H7 (cell line): ENCODE results near the gene MYCL. TPM values are rescaled to one million over a fixed set of nuclear protein-coding genes. Genes with fewer than 3 reads are reported as not detected.

Experiments used
- DNase-seq: peaks from one replicate; pipeline ENCODE4 v3.0.0; 2012
- H3K27me3 ChIP-seq: 2 replicates; pipeline ENCODE4 v1.6.0; 2011; ENCODE audit warnings: mild to moderate bottlenecking, low read length; ENCODE audit not compliant: control insufficient read depth, insufficient read depth
- H3K36me3 ChIP-seq: replicated peaks from 2 replicates; pipeline ENCODE4 v1.5.1; 2011; ENCODE audit warnings: low read length; ENCODE audit not compliant: control insufficient read depth, insufficient read depth
- H3K4me3 ChIP-seq: 2 replicates; pipeline ENCODE4 v1.5.1; 2011; ENCODE audit warnings: low read depth, mild to moderate bottlenecking, control low read depth, low read length, moderate library complexity; ENCODE audit not compliant: insufficient read depth
- total RNA-seq: library from RNA; depleted of rRNA; stranded (reverse); fragments of >200 nt; shearing (Covaris generic); gene quantifications from 2 replicates; pipeline ENCODE4 v1.2.3, GENCODE V29; 2014

MYCL gene
- total RNA-seq, 1 experiment from 2014 or later: 49.0 TPM

GRCh38 chr1:39859859-39860812, 41.6 kb downstream of the MYCL start:
- DNase-seq: no peak
- H3K27me3 ChIP-seq: no peaks in the 10 kb centered on the region
- no peak overlapping the region for H3K4me3 ChIP-seq
- H3K36me3 ChIP-seq: no peaks in the 10 kb centered on the region; the same call in 1 of the 2 replicates

- Histone ChIP-seq H3K4me3 (no peak overlapping the region), H3K27me3 (no peaks in the 10 kb centered on the region), H3K36me3 (no peaks in the 10 kb centered on the region)
- no peak for DNase-seq
These were observed 43.4 kb downstream of the MYCL start for GRCh38 chr1:39858315-39858714.

GRCh38 chr1:39857126-39857878, 44.4 kb downstream of the MYCL start:
- H3K36me3 ChIP-seq: no peaks in the 10 kb centered on the region
- H3K27me3 ChIP-seq: no peaks in the 10 kb centered on the region
- no peak overlapping the region for H3K4me3 ChIP-seq
- DNase-seq: no peak

- no peak overlapping the region for H3K4me3 ChIP-seq
- no peaks in the 10 kb centered on the region for H3K27me3 ChIP-seq
- DNase-seq: no peak
- peaks cover 2% of the 10 kb centered on the region for H3K36me3 ChIP-seq
These were observed 47.0 kb downstream of the MYCL start for GRCh38 chr1:39854738-39855137.

GRCh38 chr1:39854314-39854713, 47.4 kb downstream of the MYCL start:
- no peak overlapping the region for H3K4me3 ChIP-seq
- no peak for DNase-seq
- peaks cover 2% of the 10 kb centered on the region for H3K36me3 ChIP-seq
- no peaks in the 10 kb centered on the region for H3K27me3 ChIP-seq

GRCh38 chr1:39852876-39853275, 48.8 kb downstream of the MYCL start:
- H3K4me3 ChIP-seq: no peak overlapping the region
- peaks cover 2% of the 10 kb centered on the region for H3K36me3 ChIP-seq
- H3K27me3 ChIP-seq: no peaks in the 10 kb centered on the region

GRCh38 chr1:39852214-39852791, 49.4 kb downstream of the MYCL start:
- Histone ChIP-seq H3K36me3 (peaks cover 4% of the 10 kb centered on the region), H3K27me3 (no peaks in the 10 kb centered on the region), H3K4me3 (no peak overlapping the region)

More at GRCh38 chr1:39852876-39853275, 48.8 kb downstream of the MYCL start:
- DNase-seq: no peak

GRCh38 chr1:39850606-39851216, 51.0 kb downstream of the MYCL start:
- Histone ChIP-seq H3K36me3 (peaks cover 8% of the 10 kb centered on the region), H3K4me3 (no peak overlapping the region), H3K27me3 (no peaks in the 10 kb centered on the region)
- DNase-seq: no peak

More at GRCh38 chr1:39852214-39852791, 49.4 kb downstream of the MYCL start:
- no peak for DNase-seq

- no peak for DNase-seq
- H3K4me3 ChIP-seq: no peak overlapping the region
- H3K36me3 ChIP-seq: peaks cover 8% of the 10 kb centered on the region
- no peaks in the 10 kb centered on the region for H3K27me3 ChIP-seq
These were observed 52.5 kb downstream of the MYCL start for GRCh38 chr1:39849203-39849602.

GRCh38 chr1:39847940-39848339, 53.8 kb downstream of the MYCL start:
- no peak for DNase-seq
- no peak overlapping the region for H3K4me3 ChIP-seq
- peaks cover 14% of the 10 kb centered on the region for H3K36me3 ChIP-seq
- no peaks in the 10 kb centered on the region for H3K27me3 ChIP-seq

GRCh38 chr1:39846796-39847195, 54.9 kb downstream of the MYCL start:
- Histone ChIP-seq H3K27me3 (no peaks in the 10 kb centered on the region), H3K36me3 (peaks cover 22% of the 10 kb centered on the region), H3K4me3 (no peak overlapping the region)
- DNase-seq: no peak

- DNase-seq: no peak
These were observed 55.8 kb downstream of the MYCL start for GRCh38 chr1:39845569-39846566.

More at GRCh38 chr1:39845569-39846566, 55.8 kb downstream of the MYCL start:
- peaks cover 24% of the 10 kb centered on the region for H3K36me3 ChIP-seq
- no peak overlapping the region for H3K4me3 ChIP-seq
- no peaks in the 10 kb centered on the region for H3K27me3 ChIP-seq
